ENCODE data around the gene LRR1.

DNA sequence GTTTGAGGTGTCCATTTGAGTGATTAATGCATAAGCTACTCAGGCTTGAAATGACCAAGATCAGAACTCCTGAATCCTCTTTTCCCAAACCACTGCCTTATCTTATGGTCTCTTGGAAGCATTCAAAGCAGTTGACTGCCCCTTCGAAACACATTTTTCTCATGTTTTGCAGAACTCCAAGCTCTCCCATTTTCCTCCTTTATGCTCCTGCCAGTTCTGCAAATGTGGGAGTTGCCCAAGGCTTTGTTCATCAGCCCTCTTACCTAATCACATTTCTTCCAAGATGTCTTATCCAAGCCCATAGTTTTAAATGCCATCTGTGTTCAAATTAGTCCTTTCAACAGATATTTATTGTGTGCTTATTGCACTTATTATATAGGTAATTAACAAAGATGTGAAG is 38.1 kb downstream of the LRR1 start:
- no peak for TF ChIP-seq ZNF408 (CRISPR knock-in tag; IDR thresholded peaks at IDR 0.05; ENCODE audit: low read depth)
- TF ChIP-seq, protein P1, sequence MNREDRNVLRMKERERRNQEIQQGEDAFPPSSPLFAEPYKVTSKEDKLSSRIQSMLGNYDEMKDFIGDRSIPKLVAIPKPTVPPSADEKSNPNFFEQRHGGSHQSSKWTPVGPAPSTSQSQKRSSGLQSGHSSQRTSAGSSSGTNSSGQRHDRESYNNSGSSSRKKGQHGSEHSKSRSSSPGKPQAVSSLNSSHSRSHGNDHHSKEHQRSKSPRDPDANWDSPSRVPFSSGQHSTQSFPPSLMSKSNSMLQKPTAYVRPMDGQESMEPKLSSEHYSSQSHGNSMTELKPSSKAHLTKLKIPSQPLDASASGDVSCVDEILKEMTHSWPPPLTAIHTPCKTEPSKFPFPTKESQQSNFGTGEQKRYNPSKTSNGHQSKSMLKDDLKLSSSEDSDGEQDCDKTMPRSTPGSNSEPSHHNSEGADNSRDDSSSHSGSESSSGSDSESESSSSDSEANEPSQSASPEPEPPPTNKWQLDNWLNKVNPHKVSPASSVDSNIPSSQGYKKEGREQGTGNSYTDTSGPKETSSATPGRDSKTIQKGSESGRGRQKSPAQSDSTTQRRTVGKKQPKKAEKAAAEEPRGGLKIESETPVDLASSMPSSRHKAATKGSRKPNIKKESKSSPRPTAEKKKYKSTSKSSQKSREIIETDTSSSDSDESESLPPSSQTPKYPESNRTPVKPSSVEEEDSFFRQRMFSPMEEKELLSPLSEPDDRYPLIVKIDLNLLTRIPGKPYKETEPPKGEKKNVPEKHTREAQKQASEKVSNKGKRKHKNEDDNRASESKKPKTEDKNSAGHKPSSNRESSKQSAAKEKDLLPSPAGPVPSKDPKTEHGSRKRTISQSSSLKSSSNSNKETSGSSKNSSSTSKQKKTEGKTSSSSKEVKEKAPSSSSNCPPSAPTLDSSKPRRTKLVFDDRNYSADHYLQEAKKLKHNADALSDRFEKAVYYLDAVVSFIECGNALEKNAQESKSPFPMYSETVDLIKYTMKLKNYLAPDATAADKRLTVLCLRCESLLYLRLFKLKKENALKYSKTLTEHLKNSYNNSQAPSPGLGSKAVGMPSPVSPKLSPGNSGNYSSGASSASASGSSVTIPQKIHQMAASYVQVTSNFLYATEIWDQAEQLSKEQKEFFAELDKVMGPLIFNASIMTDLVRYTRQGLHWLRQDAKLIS (CRISPR knock-in tag; IDR thresholded peaks at IDR 0.05): no peak

All from K562 (cell line).